GM18907 (cell line): ENCODE results near the gene ARID5A.

ENCODE experiments used
- ATAC-seq: cut with Tn5 transposase; IDR thresholded peaks from one replicate; pipeline ENCODE4 v1.9.1; 2021; ENCODE audit warnings: mild to moderate bottlenecking, moderate library complexity; ENCODE audit not compliant: unreplicated experiment

The ARID5A gene

DNA sequence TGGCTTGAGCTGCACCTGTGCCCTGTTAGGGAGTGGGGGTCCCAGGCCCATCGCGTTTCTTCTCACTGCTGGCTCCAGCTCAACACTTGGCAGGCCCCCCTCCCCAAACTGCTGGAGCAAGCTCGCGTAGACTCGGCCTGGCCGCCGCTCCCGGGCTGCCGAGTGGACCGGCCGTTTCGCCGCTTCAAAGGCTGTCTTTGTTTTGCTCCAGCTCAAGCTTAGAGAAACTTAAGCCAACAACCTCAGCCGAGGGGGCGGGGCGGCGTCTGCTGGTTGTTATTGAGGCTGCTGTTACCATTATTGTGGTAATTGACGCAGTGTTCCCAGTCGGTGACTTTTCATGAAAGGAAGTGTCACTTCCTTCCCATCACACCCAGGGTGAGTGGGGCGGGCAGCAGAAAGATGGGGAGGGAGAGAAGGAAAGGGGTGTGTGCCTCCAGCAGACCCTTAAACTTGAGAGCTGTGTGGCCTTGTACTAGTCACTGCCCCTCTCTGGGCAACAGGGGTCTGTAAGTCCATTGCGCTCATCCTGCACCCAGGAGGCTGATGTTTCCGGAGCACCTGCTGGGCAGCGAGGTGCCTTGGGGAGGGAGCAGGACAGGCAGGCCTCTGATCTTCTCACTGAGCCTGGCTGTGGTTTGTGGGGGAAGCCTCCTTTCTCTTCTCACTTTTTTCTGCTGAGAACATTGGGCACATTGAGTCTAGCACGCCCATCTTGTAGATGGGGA lies 2.1 kb downstream of the ARID5A start:
- no peak for ATAC-seq

DNA sequence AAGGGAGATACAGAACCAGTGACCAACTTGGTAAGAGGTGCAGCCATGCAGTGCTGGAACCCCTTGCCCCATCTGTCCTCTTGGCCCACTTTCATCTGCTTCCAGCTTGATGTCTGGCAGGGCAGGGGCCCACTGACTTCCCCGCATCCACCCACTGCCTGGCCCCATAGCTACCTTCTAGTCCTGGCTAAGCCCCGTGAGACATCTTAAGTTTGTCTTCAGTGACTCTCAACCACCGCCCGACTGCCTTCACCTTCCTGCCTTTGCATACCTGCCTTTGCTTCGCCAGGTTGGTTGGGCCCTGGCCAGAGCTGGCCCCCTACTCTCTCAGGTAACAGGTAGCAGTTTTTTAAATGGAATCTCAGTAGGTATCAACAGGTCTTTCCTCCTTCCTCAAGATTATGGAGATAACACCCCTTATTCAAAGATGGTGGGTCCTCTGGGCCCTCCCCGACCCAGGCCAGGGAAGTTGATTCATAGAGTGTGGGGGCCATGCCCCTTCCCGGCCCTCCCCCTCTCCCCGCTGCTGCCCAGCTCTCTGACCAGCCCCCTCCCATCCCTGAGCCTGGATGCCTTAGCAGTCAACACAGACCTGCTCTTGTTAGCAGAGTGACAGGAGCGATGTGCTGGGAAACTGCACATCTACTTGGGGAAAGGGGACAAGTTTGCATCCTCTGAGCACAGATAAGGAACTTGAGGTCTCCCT lies 2.8 kb downstream of the ARID5A start:
- ATAC-seq = no peak

DNA sequence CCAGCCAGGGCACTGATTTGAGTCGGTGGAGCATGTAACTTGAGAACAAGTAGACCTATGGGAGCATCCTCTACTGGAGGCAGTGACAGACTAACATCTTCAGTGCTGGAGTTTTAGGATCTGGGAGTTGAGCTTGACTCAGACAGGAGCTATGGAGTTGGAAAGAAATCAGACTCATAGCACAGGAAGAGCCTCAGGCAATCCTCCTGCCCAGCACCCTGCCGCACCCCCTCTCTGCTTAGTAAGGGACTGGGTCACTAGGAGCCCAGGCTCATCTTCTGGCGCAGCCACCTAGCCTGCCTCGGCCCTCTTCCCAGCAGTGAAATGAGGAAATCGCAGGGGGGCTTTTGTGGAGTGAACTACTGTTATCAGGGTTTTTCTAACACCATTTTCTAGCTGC lies 3.6 kb downstream of the ARID5A start:
- ATAC-seq = no peak

- ATAC-seq = no peak
These were observed 5.0 kb downstream of the ARID5A start for GRCh38 chr2:96541398-96542152.

DNA sequence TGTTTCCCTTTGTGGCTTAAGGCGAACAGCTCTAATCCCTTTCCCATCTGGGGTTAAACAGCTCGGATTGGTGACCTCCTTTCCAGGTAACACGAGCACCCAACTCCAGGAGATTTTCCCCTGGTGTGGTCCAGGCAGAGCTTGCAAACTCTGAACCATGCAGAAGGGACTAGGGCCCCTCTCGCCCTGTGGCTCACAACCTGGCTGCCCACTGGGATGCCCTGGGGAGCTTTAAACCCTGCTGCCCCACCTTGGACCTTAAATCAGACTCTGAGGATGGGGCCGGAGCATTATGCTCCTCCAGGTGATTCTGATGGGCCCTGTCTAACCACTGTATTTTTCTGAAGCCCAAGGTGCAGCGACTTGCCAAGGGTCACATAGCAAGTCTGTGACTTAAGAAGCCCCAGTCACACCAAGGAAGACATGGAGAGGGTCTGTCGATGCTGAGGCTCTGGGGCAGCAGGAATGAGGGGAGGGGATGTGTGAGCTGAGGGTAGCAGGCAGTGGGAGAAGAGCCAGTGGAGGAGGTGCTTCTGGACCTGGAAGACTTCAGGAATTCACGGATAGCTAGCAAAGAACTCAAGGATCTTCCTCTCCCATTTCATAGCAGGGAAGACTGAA lies 5.9 kb downstream of the ARID5A start:
- no peak for ATAC-seq

DNA sequence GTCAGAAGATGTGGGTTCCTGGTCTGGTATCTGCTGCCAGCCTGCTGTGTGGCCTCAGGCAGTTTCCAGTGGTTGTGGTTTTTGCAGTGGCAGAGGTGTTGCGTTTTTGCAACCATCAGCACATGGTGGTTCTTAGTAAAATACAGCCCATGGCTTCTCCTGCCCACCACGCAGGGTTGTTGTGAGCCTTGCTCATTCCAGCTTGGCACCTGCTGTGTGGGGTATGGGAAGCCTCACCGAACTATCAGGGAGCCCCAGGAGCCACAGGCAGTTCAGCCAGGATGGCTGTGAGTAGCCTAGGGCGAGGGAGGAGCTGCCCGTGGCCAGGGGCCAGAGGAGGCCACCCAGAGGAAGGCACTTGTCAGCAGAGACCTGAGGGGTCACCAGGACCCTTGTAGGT lies 9.8 kb downstream of the ARID5A start:
- no peak for ATAC-seq

DNA sequence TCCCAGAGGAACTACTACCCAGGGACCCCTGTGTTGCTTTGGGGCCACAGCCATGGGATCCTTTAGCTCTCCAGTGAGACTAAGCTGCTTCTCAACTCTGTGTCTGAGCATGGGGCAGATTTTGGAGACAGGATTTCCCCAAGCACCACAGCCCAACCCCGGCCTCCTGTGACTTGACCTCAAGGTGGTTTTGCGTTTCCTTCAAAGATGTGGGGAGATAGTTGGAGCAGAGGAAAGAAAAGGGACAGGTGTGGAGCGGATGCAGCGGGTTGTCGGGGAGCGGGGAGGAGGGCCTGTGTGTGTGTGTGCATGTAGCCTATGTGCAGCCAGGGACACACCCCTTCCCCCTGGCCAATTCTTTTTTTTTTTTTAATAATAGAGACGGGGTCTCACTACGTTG lies 10.2 kb downstream of the ARID5A start:
- ATAC-seq = no peak

- ATAC-seq = no peak
These were observed 10.7 kb downstream of the ARID5A start for GRCh38 chr2:96547203-96547641.

- no peak for ATAC-seq
These were observed 11.2 kb downstream of the ARID5A start for GRCh38 chr2:96547731-96548171.

GRCh38 chr2:96548558-96549465 lies 12.3 kb downstream of the ARID5A start:
- ATAC-seq = no peak

GRCh38 chr2:96549466-96549785 lies 12.9 kb downstream of the ARID5A start:
- no peak for ATAC-seq

GRCh38 chr2:96549967-96550786 lies 13.6 kb downstream of the ARID5A start:
- ATAC-seq = no peak

DNA sequence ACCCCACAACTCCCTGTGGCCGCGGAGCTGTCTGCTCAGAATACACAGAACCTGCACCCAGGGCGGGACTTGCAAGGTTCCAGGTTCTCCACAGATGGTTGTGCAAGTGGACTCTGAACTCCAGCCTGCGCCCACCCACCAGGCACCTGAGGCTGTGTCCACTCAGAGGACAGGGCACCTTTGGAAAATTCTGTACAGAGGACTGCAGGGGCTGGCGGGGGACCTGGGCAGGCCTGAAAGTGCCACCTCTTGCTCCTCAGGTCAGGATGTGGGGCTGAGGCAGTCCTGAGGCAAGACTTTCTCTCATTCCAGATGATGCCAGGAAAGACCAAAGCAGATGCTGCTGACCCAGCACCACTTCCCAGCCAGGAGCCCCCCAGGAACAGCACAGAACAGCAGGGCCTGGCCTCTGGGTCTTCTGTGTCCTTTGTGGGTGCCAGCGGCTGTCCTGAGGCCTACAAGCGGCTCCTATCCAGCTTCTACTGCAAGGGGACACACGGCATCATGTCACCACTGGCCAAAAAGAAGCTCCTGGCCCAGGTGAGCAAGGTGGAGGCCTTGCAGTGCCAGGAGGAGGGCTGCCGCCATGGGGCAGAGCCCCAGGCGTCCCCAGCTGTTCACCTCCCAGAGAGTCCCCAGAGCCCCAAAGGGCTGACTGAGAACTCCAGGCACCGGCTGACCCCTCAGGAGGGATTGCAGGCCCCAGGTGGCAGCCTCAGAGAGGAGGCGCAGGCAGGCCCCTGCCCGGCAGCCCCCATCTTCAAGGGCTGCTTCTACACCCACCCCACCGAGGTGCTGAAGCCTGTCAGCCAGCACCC lies 14.4 kb downstream of the ARID5A start:
- no peak for ATAC-seq

DNA sequence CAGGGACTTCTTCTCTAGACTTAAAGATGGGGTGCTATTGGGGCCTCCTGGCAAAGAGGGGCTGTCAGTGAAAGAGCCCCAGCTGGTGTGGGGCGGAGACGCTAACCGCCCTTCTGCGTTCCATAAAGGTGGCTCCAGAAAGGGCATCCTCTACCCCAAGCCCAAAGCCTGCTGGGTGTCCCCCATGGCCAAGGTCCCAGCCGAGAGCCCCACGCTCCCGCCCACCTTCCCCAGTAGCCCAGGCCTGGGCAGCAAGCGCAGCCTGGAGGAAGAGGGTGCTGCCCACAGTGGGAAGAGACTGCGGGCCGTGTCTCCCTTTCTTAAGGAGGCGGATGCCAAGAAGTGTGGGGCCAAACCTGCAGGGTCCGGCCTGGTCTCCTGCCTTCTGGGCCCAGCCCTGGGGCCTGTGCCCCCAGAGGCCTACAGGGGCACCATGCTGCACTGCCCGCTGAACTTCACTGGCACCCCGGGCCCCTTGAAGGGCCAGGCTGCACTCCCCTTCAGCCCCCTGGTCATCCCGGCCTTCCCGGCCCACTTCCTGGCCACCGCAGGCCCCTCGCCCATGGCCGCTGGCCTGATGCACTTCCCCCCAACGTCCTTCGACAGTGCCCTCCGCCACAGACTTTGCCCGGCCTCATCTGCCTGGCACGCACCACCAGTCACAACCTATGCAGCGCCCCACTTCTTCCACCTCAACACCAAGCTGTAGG lies 15.2 kb downstream of the ARID5A start:
- ATAC-seq = no peak

- ATAC-seq = no peak
These were observed 16.0 kb downstream of the ARID5A start for GRCh38 chr2:96552315-96553175.

DNA sequence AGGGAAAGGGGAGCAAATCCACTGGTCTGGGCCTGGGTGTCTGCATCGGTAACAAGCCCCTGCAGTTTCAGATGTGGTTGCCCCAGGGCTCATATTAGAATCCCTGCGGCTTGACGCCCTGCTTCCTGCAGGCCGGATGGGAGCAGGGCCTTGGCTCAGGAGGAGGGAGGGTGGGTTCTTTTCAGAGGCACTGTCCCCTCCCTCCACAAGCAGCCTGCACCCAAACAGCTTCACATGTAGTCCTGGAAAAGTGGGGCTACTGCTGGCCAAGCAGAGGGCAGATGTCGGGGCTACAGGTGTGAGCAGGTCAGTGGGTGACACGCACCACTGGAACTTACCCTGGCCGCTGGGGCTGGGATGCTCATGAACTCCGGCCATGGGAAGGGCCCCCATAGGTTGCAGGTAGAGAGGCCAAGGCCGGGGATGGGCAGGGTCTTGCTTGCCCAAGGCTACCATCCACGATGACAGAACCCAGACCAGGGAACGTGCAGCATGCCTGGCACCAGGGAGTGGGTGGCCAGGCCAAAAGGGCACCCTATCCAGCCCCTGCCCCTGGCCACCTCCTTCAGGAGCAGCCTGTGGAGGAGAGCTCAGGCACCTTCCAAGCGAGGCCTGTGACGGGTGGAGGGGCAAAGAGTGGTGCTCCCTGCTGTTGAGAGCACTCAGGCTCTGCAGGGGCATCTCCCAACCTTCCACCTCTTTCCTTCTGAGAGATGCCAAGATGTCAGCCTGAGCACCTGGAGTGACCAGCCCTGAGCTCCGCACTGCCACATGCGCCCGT lies 16.8 kb downstream of the ARID5A start:
- no peak for ATAC-seq
